ENCODE measurements around the gene ARHGAP33. TPM values are rescaled to one million over a fixed set of nuclear protein-coding genes. Genes with fewer than 3 reads are reported as not detected.

The ARHGAP33 gene
- total and polyA plus RNA-seq, 2 of the 4 experiments (the other 2 are of a cell fraction) = 0.72 to 11.9 TPM

- TF ChIP-seq MXI1 (IDR thresholded peaks at IDR 0.05; ENCODE audit: borderline replicate concordance, low read depth, low read length) (peak; percentile 82), RAD21 (IDR thresholded peaks at IDR 0.05; ENCODE audit: low read length) (0 out of 2 replicates have a peak, but pooled peaks have one; percentile 2), POLR2A (IDR thresholded peaks at IDR 0.05; ENCODE audit: low read depth, low read length) (no peak)
Measured at GRCh38 chr19:35740423-35741202, 34.8 kb upstream of the ARHGAP33 start (continued).

GRCh38 chr19:35741203-35741515 is 34.2 kb upstream of the ARHGAP33 start:
- no peak overlapping the region for H2BK15ac ChIP-seq (ENCODE audit: low read depth, low read length)
- peak overlapping the region; percentile 72 to 86; a peak in 2 of 4 replicates for H4K8ac ChIP-seq (ENCODE audit: low read depth in 2 of 2, low read length in 2 of 2)
- H3K9me1 ChIP-seq (ENCODE audit: insufficient read depth, low read length) = peaks cover 5% of the 10 kb centered on the region; the same call in 1 of the 2 replicates
- ChIA-PET POLR2A (ENCODE audit: unreplicated experiment) (interaction anchor here (0.9 kb wide), 1 partner anchor 18 kb away, joined by 3 read pairs; no protein-coding TSS in a partner anchor), CTCF (interaction anchor here (1.2 kb wide), 1 partner anchor 11 kb away, joined by 5 read pairs; no protein-coding TSS in a partner anchor)
- H3K14ac ChIP-seq (replicated peaks; ENCODE audit: low read depth, low read length) = peak overlapping the region; percentile 39; the same call in 1 of the 2 replicates
- H2BK5ac ChIP-seq (ENCODE audit: low read depth, low read length, poor library complexity, severe bottlenecking) = peak overlapping the region; percentile 35
- H3K4me1 ChIP-seq (ENCODE audit: control insufficient read depth, insufficient read depth, low read length) = 0 out of 2 replicates have a peak, but pooled peaks cover 3% of the 10 kb centered on the region
- peak overlapping the region; percentile 93 for H2AFZ ChIP-seq (replicated peaks; ENCODE audit: low read length, poor library complexity)
- no peaks in the 10 kb centered on the region; the same call in 1 of the 2 replicates for H4K20me1 ChIP-seq (ENCODE audit: insufficient read depth, low read length)
- ATAC-seq (ENCODE audit: low read depth) (no peak), DNase-seq (no peak)
- no peaks in the 10 kb centered on the region for H3K9me3 ChIP-seq (ENCODE audit: control insufficient read depth, insufficient read depth, low read length)
- no peak overlapping the region for H2BK120ac ChIP-seq (ENCODE audit: low read depth, low read length)
- no peak overlapping the region for H4K5ac ChIP-seq (ENCODE audit: low read depth, low read length)
- peak overlapping the region; percentile 62 for H3K9ac ChIP-seq (ENCODE audit: low read depth, low read length)
- H3K4me3 ChIP-seq (ENCODE audit: insufficient read depth, low read depth, low read length) = peak overlapping the region; percentile 61
- H3K4ac ChIP-seq (ENCODE audit: low read depth, low read length) = peak overlapping the region; percentile 14; the same call in 1 of the 2 replicates
- dilution Hi-C loops (cut with HindIII; ENCODE audit: low sequenced_read_pairs, unreplicated experiment) (no loop called here), intact Hi-C loops (cut with micrococcal nuclease) (no loop called here), in situ Hi-C loops (cut with MboI; ENCODE audit: low sequenced_read_pairs) (no loop called here)
- no TSS peak for BruUV-seq (replicated peaks)
- H4K91ac ChIP-seq (ENCODE audit: insufficient read depth, low read depth, low read length) = no peak overlapping the region
- H3K27me3 ChIP-seq (ENCODE audit: control insufficient read depth, insufficient read depth, low read length) = no peaks in the 10 kb centered on the region
- H3K23ac ChIP-seq (ENCODE audit: low read depth, low read length) = no peak overlapping the region
- H3K27ac ChIP-seq (ENCODE audit: insufficient read depth, low read length) = peak overlapping the region; percentile 66
- no peak overlapping the region for H2BK20ac ChIP-seq (ENCODE audit: low read depth, low read length)
- no peak overlapping the region for H3K56ac ChIP-seq (ENCODE audit: extremely low read depth, insufficient read depth, low read length)
- peaks cover 0 to 18% of the 10 kb centered on the region in 2 experiments; a peak in 2 of 4 replicates for H3K79me1 ChIP-seq (ENCODE audit: low read depth in 1 of 2, low read length in 2 of 2)
- peak overlapping the region; percentile 98 for H3K4me2 ChIP-seq (ENCODE audit: low read depth, low read length)
- H2AK9ac ChIP-seq (replicated peaks; ENCODE audit: low read depth, low read length, poor library complexity) = no peak overlapping the region
- no peak overlapping the region for H3K18ac ChIP-seq (ENCODE audit: low read depth, low read length)
- no CpG with 5 or more reads among the region's 12 CpGs for WGBS, 2 experiments (ENCODE audit: extremely low coverage in 2 of 2, insufficient read length in 1 of 2)
- TF ChIP-seq SMC3 (IDR thresholded peaks at IDR 0.05; ENCODE audit: low read depth, low read length) (no peak), CEBPB (IDR thresholded peaks at IDR 0.05; ENCODE audit: low read depth, low read length) (no peak), USF2 (IDR thresholded peaks at IDR 0.05; ENCODE audit: low read depth, low read length) (no peak), MAFK (IDR thresholded peaks at IDR 0.05; ENCODE audit: low read depth, low read length) (no peak), BHLHE40 (IDR thresholded peaks at IDR 0.05; ENCODE audit: low read depth, low read length) (no peak)
- TF ChIP-seq, protein P1, sequence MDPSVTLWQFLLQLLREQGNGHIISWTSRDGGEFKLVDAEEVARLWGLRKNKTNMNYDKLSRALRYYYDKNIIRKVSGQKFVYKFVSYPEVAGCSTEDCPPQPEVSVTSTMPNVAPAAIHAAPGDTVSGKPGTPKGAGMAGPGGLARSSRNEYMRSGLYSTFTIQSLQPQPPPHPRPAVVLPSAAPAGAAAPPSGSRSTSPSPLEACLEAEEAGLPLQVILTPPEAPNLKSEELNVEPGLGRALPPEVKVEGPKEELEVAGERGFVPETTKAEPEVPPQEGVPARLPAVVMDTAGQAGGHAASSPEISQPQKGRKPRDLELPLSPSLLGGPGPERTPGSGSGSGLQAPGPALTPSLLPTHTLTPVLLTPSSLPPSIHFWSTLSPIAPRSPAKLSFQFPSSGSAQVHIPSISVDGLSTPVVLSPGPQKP (IDR thresholded peaks at IDR 0.05; ENCODE audit: borderline replicate concordance, low read depth, low read length) = no peak
- H2AK5ac ChIP-seq (ENCODE audit: low read depth, low read length) = no peak overlapping the region
- peaks cover 27% of the 10 kb centered on the region for H3K36me3 ChIP-seq (ENCODE audit: control insufficient read depth, insufficient read depth, low read length)

Measured in IMR-90 (cell line).